Lung microvascular endothelial cell (primary cell): ENCODE measurements around the gene OTX1. TPM values are rescaled to one million over a fixed set of nuclear protein-coding genes. Genes with fewer than 3 reads are reported as not detected.
"Not testable (repeated sequence)": the region's sequence is repeated elsewhere in the genome, so short reads cannot be mapped to it uniquely, and the experiment has no call there.

Source experiments
- DNase-seq, 2 donors: peaks; one replicate each; pipeline versions ENCODE4 v3.0.0 to v3.0.0-alpha.2; 2010; ENCODE audit warnings: low read depth in 2 of 2
- total RNA-seq: library from RNA; depleted of rRNA; stranded (reverse); fragments of >200 nt; gene quantifications from 2 replicates; pipeline ENCODE4 v1.2.1, GENCODE V29; 2014

The OTX1 gene
- total RNA-seq: under 0.01 TPM in 1 of 2 replicates, not detected in the other

- peak; percentile 40 to 55 for DNase-seq
Observed at GRCh38 chr2:63050334-63051041, at the start of gene OTX1. OTX1 (plus strand) TSS chr2:63050830; CDS start chr2:63052991, 2,161 bp downstream.

GRCh38 chr2:63001576-63001975 lies 49.1 kb upstream of the OTX1 start:
- no peak for DNase-seq

- no peak for DNase-seq
Observed at GRCh38 chr2:63003351-63003750, 47.3 kb upstream of the OTX1 start.

- DNase-seq: no peak
Observed at GRCh38 chr2:63007813-63008458, 42.7 kb upstream of the OTX1 start.

GRCh38 chr2:63008838-63009237 lies 41.8 kb upstream of the OTX1 start:
- DNase-seq: no peak

- no peak for DNase-seq
Observed at GRCh38 chr2:63009490-63009889, 41.1 kb upstream of the OTX1 start.

GRCh38 chr2:63012541-63012940 lies 38.1 kb upstream of the OTX1 start:
- no peak for DNase-seq

- DNase-seq: no peak
Observed at GRCh38 chr2:63013438-63013837, 37.2 kb upstream of the OTX1 start.

- DNase-seq: no peak
Observed at GRCh38 chr2:63015389-63015788, 35.2 kb upstream of the OTX1 start.

- DNase-seq: no peak
Observed at GRCh38 chr2:63018439-63018838, 32.2 kb upstream of the OTX1 start.

- not testable (repeated sequence) for DNase-seq
Observed at GRCh38 chr2:63019686-63020085, 30.9 kb upstream of the OTX1 start.

- DNase-seq: peak; percentile 59 to 76
Observed at GRCh38 chr2:63023444-63023843, 27.2 kb upstream of the OTX1 start.

GRCh38 chr2:63027220-63027619 lies 23.4 kb upstream of the OTX1 start:
- peak in 1 of 2 donors; percentile 7 for DNase-seq

GRCh38 chr2:63029058-63029457 lies 21.6 kb upstream of the OTX1 start:
- peak; percentile 68 to 96 for DNase-seq

- DNase-seq: no peak
Observed at GRCh38 chr2:63034526-63034925, 16.1 kb upstream of the OTX1 start.

- peak in 1 of 2 donors; percentile 70 for DNase-seq
Observed at GRCh38 chr2:63035169-63035568, 15.5 kb upstream of the OTX1 start.

GRCh38 chr2:63035660-63036059 lies 15.0 kb upstream of the OTX1 start:
- no peak for DNase-seq

- DNase-seq: no peak
Observed at GRCh38 chr2:63038034-63038433, 12.6 kb upstream of the OTX1 start.

GRCh38 chr2:63040586-63040985 lies 10.0 kb upstream of the OTX1 start:
- no peak for DNase-seq

GRCh38 chr2:63041592-63041991 lies 9.0 kb upstream of the OTX1 start:
- DNase-seq: no peak

- DNase-seq: no peak
Observed at GRCh38 chr2:63044362-63045327, 6.0 kb upstream of the OTX1 start.

- DNase-seq: no peak
Observed at GRCh38 chr2:63046552-63046951, 4.1 kb upstream of the OTX1 start.
